ENCODE measurements around the gene RRP1. TPM values are rescaled to one million over a fixed set of nuclear protein-coding genes. Genes with fewer than 3 reads are reported as not detected.

Gene RRP1
- polyA plus RNA-seq, 2 of the 4 experiments (the other 2 are of a cell fraction), result 15.4 to 29.5 TPM

DNA sequence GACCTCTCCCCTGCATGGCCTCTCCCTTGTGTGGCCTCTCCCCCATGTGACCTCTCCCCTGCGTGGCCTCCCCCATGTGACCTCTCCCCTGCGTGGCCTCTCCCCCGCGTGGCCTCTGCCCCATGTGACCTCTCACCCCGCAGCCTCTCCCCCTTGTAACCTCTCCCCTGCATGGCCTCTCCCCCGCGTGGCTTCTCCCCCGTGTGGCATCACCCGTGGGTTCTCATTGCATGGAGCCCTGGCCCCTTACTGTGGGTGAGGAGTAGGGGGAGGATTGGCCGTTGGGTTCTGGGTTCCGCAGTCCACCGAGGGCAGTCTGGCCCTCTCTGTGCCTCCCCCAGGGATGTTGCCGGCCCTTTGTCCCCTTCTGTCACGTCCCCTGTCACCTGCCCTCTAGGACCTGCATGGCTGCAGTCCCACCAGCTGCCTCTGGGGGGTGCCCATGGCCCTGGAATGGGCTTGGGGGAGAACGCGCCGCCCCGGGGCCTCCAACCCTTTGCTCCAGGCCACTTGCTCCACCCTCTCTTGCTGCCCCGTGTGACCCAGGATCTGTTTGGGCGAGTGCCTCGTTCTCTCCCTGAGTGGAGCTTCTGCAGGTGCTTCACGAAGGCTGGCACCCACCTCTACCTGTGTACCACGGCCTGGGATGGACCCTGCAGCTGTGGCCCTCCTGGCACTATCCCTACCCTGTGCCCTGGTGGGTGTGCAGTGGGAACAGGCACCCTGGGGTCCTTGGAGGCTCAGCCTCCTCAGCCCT is 21.3 kb downstream of the RRP1 start (continued):
- TF ChIP-seq, protein P1, sequence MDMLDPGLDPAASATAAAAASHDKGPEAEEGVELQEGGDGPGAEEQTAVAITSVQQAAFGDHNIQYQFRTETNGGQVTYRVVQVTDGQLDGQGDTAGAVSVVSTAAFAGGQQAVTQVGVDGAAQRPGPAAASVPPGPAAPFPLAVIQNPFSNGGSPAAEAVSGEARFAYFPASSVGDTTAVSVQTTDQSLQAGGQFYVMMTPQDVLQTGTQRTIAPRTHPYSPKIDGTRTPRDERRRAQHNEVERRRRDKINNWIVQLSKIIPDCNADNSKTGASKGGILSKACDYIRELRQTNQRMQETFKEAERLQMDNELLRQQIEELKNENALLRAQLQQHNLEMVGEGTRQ (IDR thresholded peaks at IDR 0.05), result no peak

GRCh38 chr21:43811262-43812105 is 22.1 kb downstream of the RRP1 start:
- 85% methylated on average over 15 of the region's 24 CpGs for WGBS (ENCODE audit: missing lambda C conversion rate)
- TF ChIP-seq CHD2 (IDR thresholded peaks at IDR 0.05; ENCODE audit: low read length, partially characterized antibody) (no peak), PHF8 (IDR thresholded peaks at IDR 0.05; ENCODE audit: borderline replicate concordance, low read depth) (no peak), CHD4 (IDR thresholded peaks at IDR 0.05; ENCODE audit: borderline replicate concordance) (no peak), TFCP2L1 (CRISPR knock-in tag; IDR thresholded peaks at IDR 0.05) (no peak), EP300 (IDR thresholded peaks at IDR 0.05) (no peak), HDAC2 (IDR thresholded peaks at IDR 0.05) (no peak), KDM1A (IDR thresholded peaks at IDR 0.05; ENCODE audit: low read depth) (no peak), HOXB13 (CRISPR knock-in tag; IDR thresholded peaks at IDR 0.05; ENCODE audit: low read depth) (no peak), ZC3H11A (IDR thresholded peaks at IDR 0.05) (no peak), ATOH8 (CRISPR knock-in tag; IDR thresholded peaks at IDR 0.05; ENCODE audit: low read depth) (no peak), CBX8 (IDR thresholded peaks at IDR 0.05) (no peak)
- Histone ChIP-seq H3K27ac (peak overlapping the region in 1 of 2 experiments; percentile 47; a peak in 2 of 6 replicates), H3K4me3 (no peak overlapping the region), H3K9me3 (no peaks in the 10 kb centered on the region), H3K4me2 (peak overlapping the region; percentile 63), H3K4me1 (peaks cover 9% of the 10 kb centered on the region; the same call in 1 of the 3 replicates)
- ChIA-PET POLR2A (no interaction called here), CTCF (interaction anchor here (0.6 to 4.5 kb wide), 18 partner anchors 8 to 251 kb away, joined by 3 to 24 read pairs (median 4); no protein-coding TSS in a partner anchor)
- FAIRE-seq, result no peak
- peak in 1 of 2 experiments; percentile 16; a peak in 3 of 6 replicates for ATAC-seq
- no peak for DNase-seq (ENCODE audit: low read depth in 1 of 2, low spot score in 1 of 2)

GRCh38 chr21:43812139-43812821 is 22.9 kb downstream of the RRP1 start:
- TF ChIP-seq RAD21 (conservative IDR thresholded peaks at IDR 0.05 in 1 of 2, IDR thresholded peaks at IDR 0.05 in 1 of 2), result no peak
- TF ChIP-seq JUNB (IDR thresholded peaks at IDR 0.05), result no peak
- TF ChIP-seq, protein P2, sequence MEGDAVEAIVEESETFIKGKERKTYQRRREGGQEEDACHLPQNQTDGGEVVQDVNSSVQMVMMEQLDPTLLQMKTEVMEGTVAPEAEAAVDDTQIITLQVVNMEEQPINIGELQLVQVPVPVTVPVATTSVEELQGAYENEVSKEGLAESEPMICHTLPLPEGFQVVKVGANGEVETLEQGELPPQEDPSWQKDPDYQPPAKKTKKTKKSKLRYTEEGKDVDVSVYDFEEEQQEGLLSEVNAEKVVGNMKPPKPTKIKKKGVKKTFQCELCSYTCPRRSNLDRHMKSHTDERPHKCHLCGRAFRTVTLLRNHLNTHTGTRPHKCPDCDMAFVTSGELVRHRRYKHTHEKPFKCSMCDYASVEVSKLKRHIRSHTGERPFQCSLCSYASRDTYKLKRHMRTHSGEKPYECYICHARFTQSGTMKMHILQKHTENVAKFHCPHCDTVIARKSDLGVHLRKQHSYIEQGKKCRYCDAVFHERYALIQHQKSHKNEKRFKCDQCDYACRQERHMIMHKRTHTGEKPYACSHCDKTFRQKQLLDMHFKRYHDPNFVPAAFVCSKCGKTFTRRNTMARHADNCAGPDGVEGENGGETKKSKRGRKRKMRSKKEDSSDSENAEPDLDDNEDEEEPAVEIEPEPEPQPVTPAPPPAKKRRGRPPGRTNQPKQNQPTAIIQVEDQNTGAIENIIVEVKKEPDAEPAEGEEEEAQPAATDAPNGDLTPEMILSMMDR (IDR thresholded peaks at IDR 0.05), result no peak
- no peak for TF ChIP-seq CHD2 (IDR thresholded peaks at IDR 0.05; ENCODE audit: low read length, partially characterized antibody)
- TF ChIP-seq ZC3H11A (IDR thresholded peaks at IDR 0.05), result no peak
- no peak for TF ChIP-seq TP53 (CRISPR knock-in tag; IDR thresholded peaks at IDR 0.05)
- TF ChIP-seq KDM1A (IDR thresholded peaks at IDR 0.05; ENCODE audit: low read depth), result no peak
- TF ChIP-seq SMC3 (IDR thresholded peaks at IDR 0.05), result no peak
- no peak for TF ChIP-seq CBX8 (IDR thresholded peaks at IDR 0.05)
- no peak for TF ChIP-seq SREBF2 (IDR thresholded peaks at IDR 0.05)
- no peak for TF ChIP-seq EHMT2 (IDR thresholded peaks at IDR 0.05; ENCODE audit: low read depth)
- TF ChIP-seq, protein P3, sequence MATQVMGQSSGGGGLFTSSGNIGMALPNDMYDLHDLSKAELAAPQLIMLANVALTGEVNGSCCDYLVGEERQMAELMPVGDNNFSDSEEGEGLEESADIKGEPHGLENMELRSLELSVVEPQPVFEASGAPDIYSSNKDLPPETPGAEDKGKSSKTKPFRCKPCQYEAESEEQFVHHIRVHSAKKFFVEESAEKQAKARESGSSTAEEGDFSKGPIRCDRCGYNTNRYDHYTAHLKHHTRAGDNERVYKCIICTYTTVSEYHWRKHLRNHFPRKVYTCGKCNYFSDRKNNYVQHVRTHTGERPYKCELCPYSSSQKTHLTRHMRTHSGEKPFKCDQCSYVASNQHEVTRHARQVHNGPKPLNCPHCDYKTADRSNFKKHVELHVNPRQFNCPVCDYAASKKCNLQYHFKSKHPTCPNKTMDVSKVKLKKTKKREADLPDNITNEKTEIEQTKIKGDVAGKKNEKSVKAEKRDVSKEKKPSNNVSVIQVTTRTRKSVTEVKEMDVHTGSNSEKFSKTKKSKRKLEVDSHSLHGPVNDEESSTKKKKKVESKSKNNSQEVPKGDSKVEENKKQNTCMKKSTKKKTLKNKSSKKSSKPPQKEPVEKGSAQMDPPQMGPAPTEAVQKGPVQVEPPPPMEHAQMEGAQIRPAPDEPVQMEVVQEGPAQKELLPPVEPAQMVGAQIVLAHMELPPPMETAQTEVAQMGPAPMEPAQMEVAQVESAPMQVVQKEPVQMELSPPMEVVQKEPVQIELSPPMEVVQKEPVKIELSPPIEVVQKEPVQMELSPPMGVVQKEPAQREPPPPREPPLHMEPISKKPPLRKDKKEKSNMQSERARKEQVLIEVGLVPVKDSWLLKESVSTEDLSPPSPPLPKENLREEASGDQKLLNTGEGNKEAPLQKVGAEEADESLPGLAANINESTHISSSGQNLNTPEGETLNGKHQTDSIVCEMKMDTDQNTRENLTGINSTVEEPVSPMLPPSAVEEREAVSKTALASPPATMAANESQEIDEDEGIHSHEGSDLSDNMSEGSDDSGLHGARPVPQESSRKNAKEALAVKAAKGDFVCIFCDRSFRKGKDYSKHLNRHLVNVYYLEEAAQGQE (IDR thresholded peaks at IDR 0.05), result no peak
- TF ChIP-seq MYC (IDR thresholded peaks at IDR 0.05; ENCODE audit: borderline replicate concordance, low read length), result no peak
- TF ChIP-seq ATOH8 (CRISPR knock-in tag; IDR thresholded peaks at IDR 0.05; ENCODE audit: low read depth), result no peak
- Histone ChIP-seq H3K9me3 (no peaks in the 10 kb centered on the region), H3K4me1 (peaks cover 9% of the 10 kb centered on the region; the same call in 1 of the 3 replicates), H3K4me2 (no peak overlapping the region), H3K27ac (0 out of 6 replicates have a peak overlapping the region, but pooled peaks of 1 of the 2 experiments have one; percentile 3), H3K4me3 (no peak overlapping the region)
- POLR2A ChIA-PET, result no interaction called here
- DNase-seq (ENCODE audit: low read depth in 1 of 2, low spot score in 1 of 2), result no peak
- no peak for FAIRE-seq
- no peak for ATAC-seq
- 66% methylated on average over 17 of the region's 27 CpGs for WGBS (ENCODE audit: missing lambda C conversion rate)
- CTCF ChIA-PET, result interaction anchor here (0.9 to 4.5 kb wide), 4 partner anchors 22 to 167 kb away, joined by 3 to 24 read pairs (median 4); no protein-coding TSS in a partner anchor
